Stomach (tissue), 4 donors: ENCODE measurements around the gene CHM.

Experiments used
- CTCF ChIP-seq, 7 experiments: fragments of 450-650 bp in 4 of 7; fragments of 200-600 bp in 3 of 7; sonication (generic) in 3 of 7; IDR thresholded peaks; one replicate each; pipeline ENCODE4 v1.5.1; 2016 to 2019; ENCODE audit warnings: antibody characterized with exemption in 7 of 7, control low read depth in 2 of 7, mild to moderate bottlenecking in 1 of 7
- EP300 ChIP-seq: sonication (generic); formaldehyde crosslinking; IDR thresholded peaks from one replicate; pipeline ENCODE4 v1.6.1; 2017; ENCODE audit warnings: antibody characterized with exemption
- POLR2A ChIP-seq, 4 donors: fragments of 450-650 bp; IDR thresholded peaks; one replicate each; pipeline ENCODE4 v1.6.1; 2016; ENCODE audit warnings: antibody characterized with exemption in 4 of 4, control low read depth in 2 of 4, mild to moderate bottlenecking in 1 of 4, moderate library complexity in 1 of 4
- POLR2AphosphoS5 ChIP-seq, 3 donors: sonication (generic); formaldehyde crosslinking; IDR thresholded peaks; one replicate each; pipeline ENCODE4 v1.6.1; 2016; ENCODE audit warnings: antibody characterized with exemption in 3 of 3

DNA sequence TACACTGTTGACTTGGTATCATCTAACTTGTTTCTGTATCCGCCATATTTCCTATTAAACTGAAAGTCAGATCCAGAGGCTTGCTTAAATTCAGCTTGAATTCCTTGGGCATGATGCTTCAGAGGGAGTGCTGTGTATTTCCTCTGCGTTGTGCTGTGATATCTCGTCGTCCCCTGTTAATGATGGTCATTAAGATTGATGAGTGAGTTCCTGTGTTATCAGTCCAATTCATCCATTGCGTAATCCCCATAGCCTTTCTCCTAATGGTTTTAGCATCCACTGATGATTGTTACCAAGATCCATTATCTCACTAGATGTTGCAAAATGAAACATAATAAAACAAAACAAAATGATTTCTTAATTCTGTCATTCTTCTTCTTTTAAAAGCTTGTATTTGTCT lies 31.3 kb upstream of the CHM start:
- TF ChIP-seq CTCF (IDR thresholded peaks at IDR 0.05) (no peak), EP300 (no peak), POLR2A (IDR thresholded peaks at IDR 0.05) (no peak), POLR2AphosphoS5 (IDR thresholded peaks at IDR 0.05) (no peak)
